ENCODE data around the gene IL7R.

GRCh38 chr5:35879649-35880048 is 23.0 kb downstream of the IL7R start:
- TF ChIP-seq POLR2A (IDR thresholded peaks at IDR 0.05; ENCODE audit: low read depth, low read length) (no peak), POLR2AphosphoS5 (IDR thresholded peaks at IDR 0.05; ENCODE audit: low read depth, low read length) (no peak), TAF1 (IDR thresholded peaks at IDR 0.05; ENCODE audit: low read depth, low read length) (no peak)
